ENCODE results near the gene FAM25A.
"Not testable (repeated sequence)": the region's sequence is repeated elsewhere in the genome, so short reads cannot be mapped to it uniquely, and the experiment has no call there.

GRCh38 chr10:87013528-87013927 is 6.6 kb upstream of the FAM25A start:
- not testable (repeated sequence) for TF ChIP-seq CTCF (IDR thresholded peaks at IDR 0.05); REST (IDR thresholded peaks at IDR 0.05; ENCODE audit: insufficient read depth in 1 of 2, low read depth in 2 of 2, low read length in 1 of 2); POLR2AphosphoS5 (IDR thresholded peaks at IDR 0.05; ENCODE audit: low read depth, low read length)
